ENCODE data around the gene ZNF678. TPM values are rescaled to one million over a fixed set of nuclear protein-coding genes. Genes with fewer than 3 reads are reported as not detected.
A peak's percentile ranks its signal among the peaks of the same experiment; 100 is the strongest.

The ZNF678 gene
- polyA plus RNA-seq (ENCODE audit: insufficient read length in 12 of 12) = 10 to 100 TPM in 6 of 12 donors, 1 to 10 TPM in 5, not detected in 1; 6.1 to 15.1 (median 10.4) TPM
- long read RNA-seq, donor 1, full-length matches to known transcripts = 3 of 3 reads
- long read RNA-seq, donor 1, partial matches to known transcripts = 0 of 3 reads
- long read RNA-seq, donor 1, other reads (novel, unspliced or antisense) = 0 of 3 reads
- long read RNA-seq, donor 2, full-length matches to known transcripts = 2 of 2 reads
- long read RNA-seq, donor 2, partial matches to known transcripts = 0 of 2 reads
- long read RNA-seq, donor 2, other reads (novel, unspliced or antisense) = 0 of 2 reads
- long read RNA-seq, donor 3, full-length matches to known transcripts = 2 of 2 reads
- long read RNA-seq, donor 3, partial matches to known transcripts = 0 of 2 reads
- long read RNA-seq, donor 3, other reads (novel, unspliced or antisense) = 0 of 2 reads
- long read RNA-seq, donor 4 = 0 reads
- long read RNA-seq, donor 5, full-length matches to known transcripts = 6 of 6 reads
- long read RNA-seq, donor 5, partial matches to known transcripts = 0 of 6 reads
- long read RNA-seq, donor 5, other reads (novel, unspliced or antisense) = 0 of 6 reads
- long read RNA-seq, donor 6, partial matches to known transcripts = 0 of 1 reads
- long read RNA-seq, donor 6, other reads (novel, unspliced or antisense) = 0 of 1 reads
- long read RNA-seq, donor 7 = 0 reads
- long read RNA-seq, donor 8, partial matches to known transcripts = 0 of 1 reads
- long read RNA-seq, donor 8, other reads (novel, unspliced or antisense) = 0 of 1 reads
- long read RNA-seq, donor 9, full-length matches to known transcripts = 2 of 2 reads
- long read RNA-seq, donor 9, partial matches to known transcripts = 0 of 2 reads
- long read RNA-seq, donor 9, other reads (novel, unspliced or antisense) = 0 of 2 reads
- long read RNA-seq, donor 10, full-length matches to known transcripts = 2 of 2 reads
- long read RNA-seq, donor 10, partial matches to known transcripts = 0 of 2 reads
- long read RNA-seq, donor 10, other reads (novel, unspliced or antisense) = 0 of 2 reads
- long read RNA-seq, donor 11 = 0 reads

DNA sequence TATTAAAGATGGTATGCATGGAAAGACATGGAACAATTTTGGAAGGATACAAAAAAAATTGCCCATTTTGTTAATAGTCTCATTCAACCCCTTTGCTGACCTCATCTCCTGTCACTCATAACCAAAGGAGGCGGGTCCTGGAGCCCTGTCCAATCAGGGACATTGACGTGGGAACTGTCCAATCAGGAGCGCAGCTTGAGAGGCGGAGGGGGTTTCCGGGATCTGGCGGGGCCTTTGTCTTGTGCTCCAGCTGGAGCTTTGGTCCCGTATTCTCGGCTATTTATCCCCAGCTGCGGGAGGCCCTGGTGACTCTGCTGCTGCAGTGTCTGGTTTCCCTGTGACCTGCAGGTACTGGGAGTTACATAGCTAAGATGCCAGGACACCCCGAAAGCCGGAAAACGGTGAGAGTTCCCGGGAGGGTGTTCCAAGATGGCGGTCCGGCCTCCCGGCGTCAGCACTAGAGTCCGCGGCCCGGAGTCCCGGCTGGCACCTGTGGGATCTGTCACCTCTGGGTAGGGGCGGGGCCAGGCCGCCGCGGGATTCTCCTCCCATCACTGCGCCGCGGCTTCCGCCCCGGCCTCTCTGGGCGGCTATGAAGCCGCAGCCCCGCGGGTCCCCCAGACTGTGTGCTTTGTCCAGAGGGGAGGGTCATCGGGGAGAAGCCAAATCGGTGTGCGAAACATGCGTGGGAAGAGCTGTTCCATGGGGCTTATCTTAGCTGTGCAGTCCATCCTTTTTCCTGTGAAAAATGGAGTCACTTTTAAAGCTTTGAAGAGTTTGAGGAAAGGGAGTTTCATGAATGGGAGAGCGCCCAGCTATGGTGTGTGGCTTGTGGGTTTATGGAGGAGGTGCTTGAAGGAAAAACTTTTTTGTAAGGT, at the start of gene ZNF678:
TSS of gene ZNF678 (plus strand) at position 233 of the 878 bp plus-strand sequence. CDS start 87,436 bp downstream, outside the sequence.
- DNase-seq = peak; percentile 94

DNA sequence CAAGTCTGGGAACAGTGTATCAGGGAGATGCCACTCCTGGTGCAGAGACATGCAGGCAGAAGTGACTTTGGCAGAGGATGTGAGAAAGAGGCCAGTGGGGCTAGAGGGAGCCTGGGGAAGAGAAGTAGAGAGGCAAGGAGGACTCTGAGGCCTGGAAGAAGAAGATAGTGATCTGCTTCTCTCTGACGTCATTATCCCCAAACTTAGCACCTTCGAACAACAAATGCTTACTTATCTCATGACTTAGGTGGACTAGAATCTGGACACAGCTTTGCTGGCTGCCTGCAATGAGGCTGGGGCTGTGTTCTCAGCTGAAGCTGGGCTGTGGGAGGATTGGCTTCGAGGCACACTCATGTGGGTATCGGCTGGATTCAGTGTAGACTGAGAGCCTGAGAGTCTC, 44.5 kb upstream of the ZNF678 start:
- no peak for DNase-seq

DNA sequence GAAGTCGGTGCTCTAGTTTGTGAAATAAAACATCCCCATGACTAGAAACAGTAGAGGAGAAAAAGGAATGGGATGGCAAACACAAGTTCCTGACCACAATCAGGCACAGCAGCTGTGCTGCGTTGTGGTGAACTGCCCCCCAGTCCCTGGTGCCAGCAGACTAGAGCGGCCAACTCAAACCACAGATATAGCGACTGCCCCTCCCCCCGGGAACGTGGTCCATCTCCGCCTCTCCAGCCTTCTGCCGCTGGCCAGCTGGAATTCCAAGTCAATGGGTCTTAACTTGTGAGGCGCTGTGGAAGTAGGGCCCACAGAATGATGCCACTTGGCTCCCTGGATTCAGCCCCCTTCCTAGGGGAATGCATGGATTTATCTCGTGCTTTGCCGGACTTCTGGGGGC, 41.6 kb upstream of the ZNF678 start:
- DNase-seq = no peak

DNA sequence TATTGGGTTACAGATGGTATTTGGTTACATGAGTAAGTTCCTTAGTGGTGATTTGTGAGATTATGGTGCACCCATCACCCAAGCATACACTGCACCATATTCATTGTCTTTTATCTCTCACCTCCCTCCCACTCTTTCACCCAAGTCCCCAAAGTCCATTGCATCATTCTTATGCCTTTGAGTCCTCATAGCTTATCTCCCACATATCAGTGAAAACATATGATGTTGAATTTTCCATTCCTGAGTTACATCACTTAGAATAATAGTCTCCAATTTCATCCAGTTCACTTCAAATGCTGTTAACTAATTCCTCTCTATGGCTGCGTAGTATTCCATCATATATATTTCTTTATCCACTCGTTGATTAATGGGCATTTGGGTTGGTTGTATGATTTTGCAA, 36.8 kb upstream of the ZNF678 start:
- DNase-seq = no peak

DNA sequence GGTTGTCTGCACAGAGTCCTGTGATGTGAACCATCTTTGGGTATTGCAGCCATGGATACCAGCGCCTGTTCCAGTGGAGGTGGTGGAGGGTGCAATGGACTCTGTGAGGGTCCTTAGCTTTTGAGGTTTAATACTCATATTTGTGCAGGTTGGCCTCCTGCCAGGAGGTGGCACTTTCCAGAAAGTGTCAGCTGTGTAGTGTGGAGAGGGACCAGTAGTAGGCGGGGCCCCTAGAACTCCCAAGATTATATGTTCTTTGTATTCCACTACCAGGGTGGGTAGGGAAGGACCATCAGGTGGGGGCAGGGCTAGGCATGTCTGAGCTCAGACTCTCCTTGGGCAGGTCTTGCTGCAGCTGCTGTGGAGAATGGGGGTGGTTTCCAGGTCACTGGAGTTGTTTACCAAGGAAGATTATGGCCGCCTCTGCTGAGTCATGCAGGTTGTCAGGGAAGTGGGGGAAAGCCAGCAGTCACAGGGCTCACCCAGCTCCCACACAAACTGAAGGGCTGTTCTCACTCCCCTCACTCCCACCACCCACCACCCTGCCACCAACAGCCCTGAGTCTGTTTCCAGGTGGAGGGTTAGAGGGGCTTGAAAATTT, 31.2 kb upstream of the ZNF678 start:
- no peak for DNase-seq

DNA sequence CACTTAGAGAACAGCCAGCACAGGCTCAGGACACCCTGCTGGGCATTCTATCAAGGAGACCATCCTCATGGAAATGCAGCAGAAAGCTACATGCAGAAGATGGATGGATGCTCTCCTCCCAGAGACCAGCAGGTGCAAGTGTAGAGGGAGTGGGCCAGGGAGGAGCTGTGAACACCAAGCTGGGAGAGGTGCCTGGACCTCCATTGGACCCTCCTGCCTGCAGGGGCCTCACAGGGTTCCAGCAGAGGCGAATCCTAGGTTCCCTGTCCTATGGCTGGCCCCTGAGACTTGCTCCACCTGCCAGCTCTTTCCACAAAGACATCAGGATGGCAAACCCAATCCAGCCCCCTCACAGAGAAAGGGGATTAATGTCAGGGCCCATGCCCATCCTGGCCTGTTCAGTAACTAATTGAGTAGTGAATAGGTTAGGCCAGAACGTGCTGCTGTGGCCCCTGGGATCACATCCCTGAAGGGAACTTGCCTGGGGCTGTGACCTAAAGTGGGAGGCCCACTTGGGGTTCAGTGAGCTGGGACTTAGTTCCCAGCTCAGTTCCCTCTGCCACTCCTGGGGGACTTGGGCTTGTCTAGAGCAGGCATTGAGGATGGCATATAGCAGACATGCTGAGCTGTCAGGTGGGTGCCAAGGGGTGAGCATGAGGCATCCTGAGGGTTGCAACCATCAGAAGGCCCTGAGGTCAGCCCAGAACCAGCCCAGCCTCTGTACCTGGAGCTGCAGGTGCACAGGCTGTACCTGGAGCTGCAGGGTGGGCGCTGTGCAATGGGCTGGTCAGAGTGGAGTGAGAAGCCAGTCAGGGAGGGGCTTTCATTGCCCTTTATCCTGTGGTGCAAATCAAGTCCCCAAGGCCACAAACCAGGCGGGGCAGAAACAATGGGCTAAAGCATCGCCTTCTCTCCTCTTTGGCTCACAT, 22.9 kb upstream of the ZNF678 start:
- DNase-seq = no peak

DNA sequence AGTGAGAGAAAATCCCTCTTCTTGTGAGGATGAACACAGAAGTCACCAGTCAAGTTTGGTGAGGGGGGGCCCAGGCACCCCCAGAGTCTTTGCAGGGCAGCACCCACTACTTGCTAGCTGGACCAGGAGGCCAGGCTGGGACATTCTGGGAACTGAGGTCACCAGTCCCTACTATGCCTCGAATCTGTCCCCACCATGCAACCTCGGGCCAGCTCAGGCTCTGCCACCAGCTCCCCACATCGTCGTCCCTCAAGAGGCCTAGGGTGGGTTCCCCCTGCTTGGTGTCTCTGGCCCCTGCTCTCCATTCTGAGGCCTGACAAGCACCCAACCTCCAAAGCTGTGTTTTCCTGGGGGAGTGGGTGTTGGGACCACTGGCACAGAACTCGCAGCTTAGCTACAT, 22.2 kb upstream of the ZNF678 start:
- no peak for DNase-seq

DNA sequence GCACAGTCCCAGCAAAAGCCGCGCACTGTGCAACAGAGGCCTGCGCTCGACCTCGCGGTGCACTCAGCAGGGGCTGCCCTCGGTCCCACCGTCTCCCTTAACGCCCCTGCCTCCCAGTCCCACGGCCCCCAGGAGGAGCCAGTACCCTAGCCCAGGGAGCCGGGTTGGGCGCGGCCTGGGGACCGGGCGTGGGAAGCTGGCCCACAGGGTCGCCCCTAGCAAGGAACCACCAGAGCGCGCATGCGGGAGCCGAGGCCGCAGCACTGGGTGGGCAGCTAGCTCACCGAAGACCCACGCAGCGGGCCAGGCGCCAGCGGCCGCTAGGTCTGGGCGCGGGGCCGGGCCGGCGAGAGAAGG, 21.6 kb upstream of the ZNF678 start:
- DNase-seq = no peak

DNA sequence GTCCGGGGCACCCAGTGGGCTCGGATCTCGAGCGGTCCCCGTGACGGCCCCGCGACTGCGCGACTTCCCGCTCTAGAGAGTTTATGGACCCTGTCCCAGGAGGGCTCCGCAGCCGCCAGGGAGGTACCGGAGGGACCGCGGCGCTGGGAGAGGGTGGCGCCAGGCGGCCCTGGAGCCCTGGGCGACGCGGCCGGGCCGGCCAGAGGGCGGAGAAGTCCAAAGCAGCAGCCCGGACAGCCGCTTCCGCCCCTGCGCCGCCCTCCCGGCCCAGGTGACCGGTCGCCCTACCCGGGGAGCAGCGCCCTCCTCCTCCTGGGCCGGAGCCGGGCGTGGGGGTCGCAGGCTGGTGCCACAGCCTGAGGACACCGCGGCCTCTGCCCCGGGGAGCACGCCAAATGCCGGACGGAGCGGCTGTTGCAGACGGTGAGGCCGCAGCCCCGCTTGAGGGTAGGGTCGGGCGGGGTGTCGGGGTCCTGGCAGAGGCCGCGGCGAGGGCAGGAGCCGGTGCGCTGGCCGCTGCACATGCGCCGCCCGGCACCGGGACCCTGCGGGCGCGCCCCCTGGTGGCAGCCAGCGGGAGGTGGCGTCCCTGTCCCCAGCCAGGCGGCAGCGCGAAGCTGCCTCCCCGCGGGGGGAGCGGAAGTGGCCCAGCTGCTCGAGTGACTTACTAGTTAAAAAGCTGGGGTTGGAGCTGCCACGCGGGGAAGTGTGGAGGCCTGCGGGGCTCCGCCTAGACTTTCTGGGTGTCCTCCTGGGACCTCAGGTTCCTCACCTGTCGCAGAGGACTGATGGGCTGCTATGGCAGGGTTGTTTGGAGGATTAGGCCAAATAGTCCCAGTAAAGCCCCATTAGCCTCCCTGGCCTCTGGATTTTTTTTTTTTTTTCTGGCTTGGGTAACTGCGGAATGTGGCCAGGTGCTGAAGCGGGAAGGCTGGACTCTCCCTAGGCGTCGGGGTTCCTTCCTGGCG, 20.9 kb upstream of the ZNF678 start:
- DNase-seq = peak; percentile 79

DNA sequence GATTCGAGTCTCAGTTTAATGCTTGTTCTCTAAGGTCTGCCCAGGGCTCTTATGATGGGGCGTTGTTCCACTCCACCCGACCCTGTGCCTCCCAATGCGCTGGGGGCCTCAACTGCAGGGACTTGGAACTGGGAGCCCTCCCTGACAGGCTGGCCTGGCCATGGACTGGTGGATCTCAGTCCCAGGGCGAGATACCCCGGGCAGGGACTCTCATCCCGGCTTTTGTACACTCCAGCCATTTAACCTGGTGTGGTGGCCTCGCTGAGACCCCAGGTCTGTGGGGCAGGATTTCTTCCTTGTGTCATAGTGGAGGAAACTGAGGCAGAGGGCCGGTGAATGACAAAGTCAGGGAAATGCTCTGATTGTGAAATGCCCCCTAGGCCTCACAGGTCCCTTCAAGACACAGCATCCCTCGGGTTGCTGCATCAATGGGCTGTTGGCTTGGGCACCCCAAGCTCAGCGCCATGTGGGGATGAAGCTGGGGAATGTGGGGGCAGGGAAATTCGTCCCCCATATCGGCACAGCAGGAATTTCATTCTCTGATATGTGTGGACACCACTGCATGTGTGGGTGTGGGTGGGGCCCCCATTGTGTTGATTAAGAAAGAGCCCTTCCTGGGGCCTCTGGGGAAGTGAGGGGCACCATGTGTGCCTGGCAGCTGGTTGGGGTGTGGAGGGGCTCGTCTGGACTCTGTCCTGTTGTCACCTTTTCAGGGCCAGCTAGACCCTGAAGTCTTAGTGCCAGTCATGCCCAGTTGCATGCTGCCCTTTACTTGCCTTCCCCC, 19.9 kb upstream of the ZNF678 start:
- DNase-seq = no peak

DNA sequence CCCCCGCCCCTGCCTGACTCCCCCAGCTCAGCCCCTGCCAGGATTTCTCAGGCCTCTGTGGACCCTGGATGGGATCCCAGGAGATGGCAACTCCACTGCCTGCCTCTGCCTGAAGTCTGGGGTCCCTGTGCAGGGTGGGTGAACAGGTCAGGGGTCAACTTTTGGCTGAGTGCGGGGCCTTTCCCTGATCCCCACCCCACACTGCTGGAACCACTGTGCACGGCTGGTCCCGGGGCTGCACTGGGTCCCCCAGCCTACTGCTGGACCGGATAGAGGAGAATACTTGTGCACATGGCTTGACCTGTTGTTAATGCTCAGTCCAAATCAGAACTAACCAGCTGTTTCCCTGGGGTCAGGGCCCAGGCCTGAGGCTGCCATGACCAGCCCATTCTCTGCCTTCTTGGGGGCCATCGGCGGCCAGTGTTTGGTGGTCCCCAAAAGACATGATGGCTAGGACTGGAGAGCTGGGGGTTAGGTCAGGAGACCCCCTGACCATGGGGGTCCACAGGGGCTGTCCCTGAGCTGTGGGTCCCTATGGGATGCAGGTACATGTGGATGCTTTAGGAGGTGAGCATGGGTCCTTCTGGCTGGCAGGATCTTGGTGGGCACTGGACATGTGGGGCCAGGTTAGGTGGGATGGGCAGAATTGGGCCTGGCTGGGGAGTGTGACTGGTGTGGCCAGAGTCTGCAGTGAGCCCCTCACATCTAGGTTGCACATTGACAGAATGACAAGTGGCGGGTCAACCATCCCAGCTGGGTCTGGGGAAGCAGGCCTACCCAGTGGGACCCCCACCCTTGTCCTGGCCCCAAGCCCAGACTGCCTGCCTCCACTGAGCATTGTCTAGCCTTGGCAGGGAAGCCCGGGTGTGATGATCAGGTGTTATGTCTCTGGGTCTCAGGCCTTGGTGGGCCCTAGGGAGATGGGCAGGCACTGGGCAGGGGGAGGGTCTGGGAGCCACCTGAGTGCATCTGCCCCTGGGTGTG, 19.0 kb upstream of the ZNF678 start:
- no peak for DNase-seq

DNA sequence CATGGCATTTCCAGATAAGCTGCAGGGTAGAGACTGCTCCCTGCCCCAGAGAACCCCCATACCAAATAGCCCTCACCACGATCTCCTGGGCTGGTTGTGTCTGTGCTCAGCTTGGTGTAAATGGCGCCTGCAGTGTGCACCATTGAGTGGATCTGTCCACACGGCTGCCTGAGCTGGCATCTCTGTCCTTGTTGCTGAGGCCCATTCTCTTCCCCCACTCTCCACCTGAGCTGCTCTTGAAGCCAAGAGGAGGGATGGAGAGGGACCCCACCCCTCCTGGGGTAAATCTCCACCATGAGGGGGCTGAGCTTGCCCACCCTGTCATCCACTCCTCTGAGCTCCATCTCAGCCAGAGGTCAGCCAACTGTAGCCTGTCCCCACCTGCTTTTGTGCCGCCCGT, 18.0 kb upstream of the ZNF678 start:
- no peak for DNase-seq

DNA sequence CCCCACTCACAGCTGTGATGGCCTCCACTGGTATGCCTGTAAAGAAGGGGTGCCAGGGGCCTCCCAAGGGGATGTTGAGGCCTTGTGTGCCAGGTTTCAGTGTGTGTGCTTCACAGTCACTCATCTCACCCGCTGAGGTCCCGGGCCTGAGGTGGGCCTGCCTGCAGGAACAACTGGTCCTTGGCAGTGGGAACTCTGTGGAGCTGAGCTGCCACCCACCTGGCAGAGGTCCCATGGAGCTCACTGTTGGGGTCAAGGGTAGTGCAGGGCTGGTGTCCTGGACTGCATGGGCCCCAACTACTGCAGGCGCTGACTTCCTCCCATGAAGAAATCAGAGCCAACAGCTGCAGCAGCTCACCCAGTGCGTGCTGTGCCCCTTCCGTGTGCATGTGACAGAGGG, 17.3 kb upstream of the ZNF678 start:
- DNase-seq = no peak

DNA sequence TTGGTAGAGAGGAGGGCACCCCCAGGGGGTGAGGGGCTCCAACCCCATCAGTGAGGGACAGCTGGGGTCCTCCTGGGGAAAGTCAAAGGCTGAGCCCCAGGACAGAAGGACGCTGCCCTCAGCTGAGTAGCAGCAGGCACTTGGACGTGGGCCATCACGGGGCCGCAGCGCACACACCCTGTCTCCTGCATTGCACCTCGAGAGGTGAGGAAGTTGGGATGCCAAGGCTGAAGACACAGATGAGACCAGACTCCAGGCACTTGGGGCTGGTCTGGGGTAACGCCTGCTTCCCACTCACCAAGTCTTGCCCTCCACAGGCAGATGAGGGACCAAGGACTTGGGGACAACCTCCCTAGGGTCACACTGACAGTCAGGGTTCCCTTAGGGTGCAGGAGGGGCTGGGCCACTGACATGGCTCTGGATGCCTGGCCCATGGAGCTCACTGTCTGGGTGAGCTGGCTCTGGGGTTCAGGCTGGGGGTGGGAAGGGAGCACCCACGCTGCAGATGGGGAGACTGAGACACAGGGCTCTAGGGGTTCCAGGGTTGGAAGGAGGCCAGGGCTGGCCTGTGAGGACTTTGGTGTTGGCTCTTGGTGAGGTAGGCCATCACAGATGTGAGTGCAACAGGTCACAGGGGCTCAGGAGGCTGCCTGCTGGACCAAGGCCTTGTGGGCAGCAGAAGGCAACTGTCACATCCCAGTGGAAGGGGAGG, 16.6 kb upstream of the ZNF678 start:
- DNase-seq = no peak

DNA sequence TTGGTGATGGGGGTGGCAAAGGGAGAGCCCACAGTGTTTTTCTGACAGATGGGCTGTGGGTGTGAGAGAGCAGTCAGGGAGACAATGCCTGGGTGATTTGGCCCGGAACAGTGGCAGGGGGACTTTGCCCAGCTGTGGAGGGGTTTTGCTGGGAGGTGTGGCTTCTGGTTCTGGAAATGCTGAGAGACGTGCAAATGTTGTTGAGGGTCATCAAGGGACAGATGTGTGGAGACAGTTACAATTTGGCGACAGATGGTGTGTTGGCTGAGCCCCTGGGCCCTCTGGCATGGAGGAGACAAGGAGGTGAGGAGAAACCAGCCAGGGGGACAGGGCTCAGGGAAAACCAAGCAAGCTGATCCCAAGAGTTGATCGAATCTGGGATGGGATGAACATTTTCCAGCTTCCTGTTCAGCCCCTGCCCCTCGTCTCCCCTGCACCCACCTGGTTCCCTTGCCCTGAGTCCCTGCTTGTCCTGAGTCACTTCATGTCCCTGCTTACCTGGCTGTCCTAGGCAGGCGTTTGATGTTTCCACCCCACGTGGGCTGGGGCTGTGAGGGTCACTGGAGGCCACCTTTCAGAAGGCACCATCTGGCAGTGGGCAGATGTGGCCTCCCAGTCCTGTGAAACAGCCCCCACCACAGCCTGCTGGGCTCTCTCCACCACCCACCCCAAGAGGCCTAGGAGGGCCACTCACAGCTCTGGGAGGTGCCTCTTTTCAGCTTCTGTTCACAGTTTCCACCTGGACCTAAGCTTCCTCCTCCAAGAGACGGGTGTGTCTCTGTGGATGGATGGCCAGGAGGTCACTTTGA, 15.8 kb upstream of the ZNF678 start:
- no peak for DNase-seq

All from muscle of arm (tissue), 14 donors.